HG03565 (cell line): ENCODE measurements around the gene GALNT10.
A peak's percentile ranks its signal among the peaks of the same experiment; 100 is the strongest.

Source experiments
- ATAC-seq: cut with Tn5 transposase; IDR thresholded peaks from one replicate; pipeline ENCODE4 v1.9.1; 2021; ENCODE audit warnings: mild to moderate bottlenecking, moderate library complexity; ENCODE audit not compliant: unreplicated experiment

Gene GALNT10

GRCh38 chr5:154465169-154465568, 274.6 kb downstream of the GALNT10 start:
- ATAC-seq = no peak

- ATAC-seq = no peak
Observed at GRCh38 chr5:154466147-154466546, 275.6 kb downstream of the GALNT10 start.

- ATAC-seq = no peak
Observed at GRCh38 chr5:154466671-154467070, 276.1 kb downstream of the GALNT10 start.

GRCh38 chr5:154467655-154468354, 277.3 kb downstream of the GALNT10 start:
- ATAC-seq = peak; percentile 88

- no peak for ATAC-seq
Observed at GRCh38 chr5:154470137-154470536, 279.6 kb downstream of the GALNT10 start.
